Subcutaneous adipose tissue (tissue), 4 donors: Measurements from ENCODE around the gene IWS1. TPM values are rescaled to one million over a fixed set of nuclear protein-coding genes. Genes with fewer than 3 reads are reported as not detected.

Experiments
- CTCF ChIP-seq: fragments of 450-650 bp; IDR thresholded peaks from one replicate; pipeline ENCODE4 v1.5.1; 2016; ENCODE audit warnings: low read depth, mild to moderate bottlenecking, control low read depth, antibody characterized with exemption, moderate library complexity
- total RNA-seq, 4 donors: library from RNA; depleted of rRNA; stranded (reverse); fragments of >200 nt; gene quantifications; one replicate each; pipeline ENCODE4 v1.1.0, GENCODE V29; 2016

Gene IWS1
- total RNA-seq, 4 donors from 2014 or later, result 27.2 to 42.7 (median 34.9) TPM

GRCh38 chr2:127504552-127505430 is 21.5 kb downstream of the IWS1 start:
- no peak for TF ChIP-seq CTCF

- no peak for TF ChIP-seq CTCF
These were observed 22.8 kb downstream of the IWS1 start for GRCh38 chr2:127503491-127503890.

- TF ChIP-seq CTCF, result no peak
These were observed 27.9 kb downstream of the IWS1 start for GRCh38 chr2:127498386-127498785.

GRCh38 chr2:127490283-127490682 is 36.0 kb downstream of the IWS1 start:
- TF ChIP-seq CTCF, result no peak

GRCh38 chr2:127486247-127487058 is 39.8 kb downstream of the IWS1 start:
- TF ChIP-seq CTCF, result no peak

- TF ChIP-seq CTCF, result no peak
These were observed 40.6 kb downstream of the IWS1 start for GRCh38 chr2:127485694-127486071.

- TF ChIP-seq CTCF, result no peak
These were observed 41.1 kb downstream of the IWS1 start for GRCh38 chr2:127485051-127485693.
